OCI-LY7 (cell line): Measurements from ENCODE around the gene SETBP1.

Experiments used
- CTCF ChIP-seq: fragments of 200-600 bp; sonication (generic); conservative IDR thresholded peaks from 2 replicates; pipeline ENCODE4 v1.5.1; 2014; ENCODE audit warnings: mild to moderate bottlenecking, antibody characterized with exemption, low read length, moderate library complexity, mixed read lengths
- EZH2phosphoT487 ChIP-seq: fragments of 200-600 bp; sonication (generic); IDR thresholded peaks from 2 replicates; pipeline ENCODE4 v1.6.1; 2018; ENCODE audit warnings: low read depth, borderline replicate concordance, mild to moderate bottlenecking, mixed run types, antibody characterized with exemption, low read length, moderate library complexity, mixed read lengths

- TF ChIP-seq CTCF (no peak), EZH2phosphoT487 (no peak)
These were observed 60.8 kb downstream of the SETBP1 start for GRCh38 chr18:44741511-44741910.
